Adipose tissue (tissue), 3 donors: ENCODE results near the gene IRS1. TPM values are rescaled to one million over a fixed set of nuclear protein-coding genes. Genes with fewer than 3 reads are reported as not detected.

Source experiments
- H3K27ac ChIP-seq: one replicate; pipeline ENCODE4 v1.5.1; 2013; ENCODE audit warnings: low read depth, low read length
- WGBS, 3 donors: extraction: QIAGEN DNeasy Blood & Tissue Kit; methylation state at CpG; one replicate each; pipeline ENCODE4 v1.1.7; 2013; 5-methylcytosine and 5-hydroxymethylcytosine counted together
- polyA plus RNA-seq, 3 donors: library from polyadenylated mRNA; stranded (reverse); fragments of 200-250 nt; gene quantifications; one replicate each; pipeline ENCODE4 v1.2.3, GENCODE V29; 2013
- donor health status: healthy with polysubstance abuse.
- donor health status: Bipolar disorder and iron deficiency.
- donor health status: healthy.

Gene IRS1
- polyA plus RNA-seq, 3 donors = 3.7 to 17.1 (median 6.6) TPM

- no peak overlapping the region for H3K27ac ChIP-seq
- WGBS, 3 donors = 69 to 80% (median 73%) methylated on average over 26 of the region's 26 CpGs
Observed at GRCh38 chr2:226795281-226796011, 4.2 kb downstream of the IRS1 start.

DNA sequence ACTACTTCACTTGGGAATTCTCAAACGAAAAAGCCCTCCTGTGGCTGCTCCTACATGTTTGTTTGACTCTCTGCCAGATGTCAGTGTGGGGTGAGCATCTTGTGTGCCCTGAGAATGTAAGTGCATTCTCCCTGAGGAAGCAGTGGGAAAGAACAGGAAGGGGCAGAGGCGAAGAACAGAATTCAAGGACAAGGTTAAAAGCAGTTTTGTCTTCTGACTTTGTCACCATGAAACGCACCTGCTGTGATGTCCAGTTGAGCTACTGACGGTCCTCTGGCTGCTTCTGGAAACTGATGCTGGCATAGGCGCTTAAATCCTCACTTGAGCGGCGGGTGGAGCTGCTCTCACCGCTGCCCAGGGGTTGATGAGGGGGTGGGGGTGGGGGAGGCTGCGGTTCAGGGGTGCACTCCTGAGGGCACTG lies 4.9 kb downstream of the IRS1 start:
- no peak overlapping the region for H3K27ac ChIP-seq
- 40 to 42% (median 42%) methylated on average over 9 of the region's 9 CpGs for WGBS, 3 donors

GRCh38 chr2:226794196-226794661 lies 5.4 kb downstream of the IRS1 start:
- 24 to 42% (median 35%) methylated on average over 4 of the region's 4 CpGs for WGBS, 3 donors
- H3K27ac ChIP-seq = no peak overlapping the region

DNA sequence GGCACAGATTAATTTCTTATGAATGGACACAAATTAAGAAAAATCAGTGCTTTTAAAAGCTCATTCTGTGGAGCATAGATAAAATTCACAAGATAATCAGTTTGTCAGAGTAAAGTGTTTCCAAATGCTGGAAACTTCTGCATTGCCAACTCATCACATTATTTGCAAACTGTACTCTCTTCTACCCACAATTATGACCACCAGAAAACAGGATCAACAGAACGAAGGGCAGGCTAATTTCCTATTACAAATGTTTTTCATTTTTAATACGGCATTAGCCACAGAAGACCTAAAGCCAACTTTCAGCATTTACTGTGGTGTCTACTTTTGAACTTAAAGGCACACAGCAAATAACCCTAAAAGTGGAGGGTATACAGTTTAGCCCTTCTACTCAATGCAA lies 6.0 kb downstream of the IRS1 start:
- 32 to 47% (median 35%) methylated on average over 2 of the region's 2 CpGs for WGBS, 3 donors
- H3K27ac ChIP-seq = no peak overlapping the region

- 28 to 47% (median 40%) methylated on average over 7 of the region's 7 CpGs for WGBS, 3 donors
- peak overlapping the region; percentile 3 for H3K27ac ChIP-seq
Observed at GRCh38 chr2:226792155-226792881, 7.3 kb downstream of the IRS1 start.

- WGBS, 3 donors = 0% methylated on average over 34 to 56 of the region's 56 CpGs
- H3K27ac ChIP-seq = peak overlapping the region; percentile 36
Observed at GRCh38 chr2:226791487-226792081, 8.0 kb downstream of the IRS1 start.

DNA sequence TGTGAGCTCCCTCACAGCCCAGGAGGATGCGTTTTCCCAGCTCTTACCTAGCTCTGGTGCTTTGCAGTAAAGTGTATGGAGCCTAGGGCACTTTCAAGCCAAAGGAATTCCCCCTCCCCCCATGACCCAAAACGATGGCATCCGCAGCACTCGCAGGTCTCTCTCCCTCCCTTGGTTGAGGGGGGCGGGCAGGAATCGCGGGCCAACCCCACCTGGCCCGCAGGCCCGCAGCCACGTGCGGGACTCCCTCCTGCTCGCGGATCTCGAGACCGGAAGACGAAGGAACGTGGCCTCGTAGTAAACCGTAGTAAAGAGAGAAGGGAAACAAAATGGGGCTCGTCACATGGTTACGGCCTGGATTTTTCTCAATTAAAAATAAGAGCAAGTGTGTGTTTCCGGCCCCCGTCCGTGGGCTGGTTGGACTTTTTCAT lies 8.5 kb downstream of the IRS1 start:
- WGBS, 3 donors = 1 to 3% (median 2%) methylated on average over 24 of the region's 24 CpGs
- peak overlapping the region; percentile 36 for H3K27ac ChIP-seq

DNA sequence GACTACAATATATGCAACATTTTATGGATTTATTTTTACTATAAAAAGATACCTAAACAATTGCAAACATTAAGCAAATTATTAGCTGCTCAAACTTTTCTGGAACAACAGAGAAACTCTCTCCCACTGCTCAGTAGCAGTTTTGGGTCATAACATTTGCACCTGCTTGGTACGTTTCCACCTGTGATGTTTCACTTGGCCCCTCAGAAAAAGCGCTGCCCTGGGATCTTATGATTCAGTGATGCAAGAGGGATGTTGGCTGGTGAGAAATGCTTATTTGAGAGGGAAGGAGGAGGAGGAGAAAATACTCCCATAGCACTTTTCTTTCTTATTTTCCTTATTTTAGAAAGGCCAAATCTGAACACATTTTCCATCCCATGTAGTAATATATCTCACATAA lies 9.2 kb downstream of the IRS1 start:
- WGBS, 3 donors = 50 to 87% (median 86%) methylated on average over 2 of the region's 2 CpGs
- H3K27ac ChIP-seq = no peak overlapping the region

- no peak overlapping the region for H3K27ac ChIP-seq
- 81 to 85% (median 84%) methylated on average over 1 of the region's 1 CpG for WGBS, 3 donors
Observed at GRCh38 chr2:226790011-226790410, 9.6 kb downstream of the IRS1 start.

DNA sequence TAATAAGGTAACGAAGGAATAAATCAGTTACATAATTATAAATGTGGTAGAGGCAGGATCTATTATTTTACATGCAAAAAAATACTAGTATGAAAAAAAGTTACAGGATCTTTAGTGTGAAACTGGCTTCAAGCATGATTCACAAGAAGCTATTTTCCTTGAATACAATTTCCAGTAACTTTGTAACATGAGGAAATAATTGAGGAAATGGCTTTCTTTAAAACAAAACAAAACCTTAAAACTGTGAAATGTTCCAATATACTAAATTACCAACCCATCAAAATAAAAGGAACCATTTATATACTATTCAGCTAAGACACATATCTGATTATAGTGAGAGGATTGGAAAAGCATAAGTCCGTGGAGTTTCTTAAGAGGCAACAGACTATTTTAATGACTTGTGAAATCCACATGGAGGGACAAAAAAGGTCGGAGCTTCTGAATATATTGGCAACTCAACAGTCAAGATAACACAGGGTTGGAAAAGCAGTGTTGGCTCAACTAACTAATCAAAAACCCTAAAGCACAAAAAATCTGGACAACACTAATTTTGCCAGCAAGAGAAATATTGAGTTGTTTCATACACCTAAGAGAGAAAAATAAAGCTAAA lies 10.6 kb downstream of the IRS1 start:
- 56 to 62% (median 56%) methylated on average over 3 of the region's 3 CpGs for WGBS, 3 donors
- H3K27ac ChIP-seq = no peak overlapping the region

DNA sequence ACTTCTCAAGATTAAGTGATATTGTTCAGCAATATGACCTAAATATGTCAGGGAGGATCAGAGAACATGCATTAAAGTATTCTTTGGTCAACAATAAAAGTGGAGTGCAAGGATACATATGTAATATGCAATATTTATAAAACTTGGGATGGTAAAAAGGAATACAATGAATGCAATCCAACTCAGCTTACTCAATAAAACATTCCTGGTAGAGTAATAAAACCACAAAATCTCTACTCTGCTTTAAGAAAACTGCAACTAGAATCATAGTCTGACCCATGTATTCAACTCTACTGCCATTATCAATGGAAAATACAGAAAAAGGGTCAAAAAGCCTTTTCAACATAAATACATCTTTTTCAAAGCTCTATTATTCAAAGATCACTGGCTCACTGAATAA lies 11.6 kb downstream of the IRS1 start:
- no peak overlapping the region for H3K27ac ChIP-seq

DNA sequence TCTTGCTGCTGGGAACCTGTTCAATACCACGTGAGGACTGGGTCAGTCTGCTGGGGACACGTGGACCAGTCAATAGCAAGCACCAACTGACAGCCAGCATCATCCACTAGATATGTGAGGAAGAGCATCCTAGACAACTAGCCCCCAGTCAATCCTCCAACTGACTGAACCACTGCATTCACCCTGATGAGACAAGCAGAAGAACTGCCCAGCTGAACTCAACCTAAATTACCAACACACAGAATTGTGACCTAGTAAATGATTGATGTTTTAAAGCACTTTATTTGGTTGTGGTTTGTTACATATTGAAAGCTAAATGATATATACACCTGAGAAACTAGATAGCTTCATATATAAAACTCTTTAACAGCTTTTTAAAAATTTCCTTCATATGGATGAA lies 15.7 kb downstream of the IRS1 start:
- WGBS, 3 donors = 92 to 100% (median 96%) methylated on average over 2 of the region's 2 CpGs
- no peak overlapping the region for H3K27ac ChIP-seq

DNA sequence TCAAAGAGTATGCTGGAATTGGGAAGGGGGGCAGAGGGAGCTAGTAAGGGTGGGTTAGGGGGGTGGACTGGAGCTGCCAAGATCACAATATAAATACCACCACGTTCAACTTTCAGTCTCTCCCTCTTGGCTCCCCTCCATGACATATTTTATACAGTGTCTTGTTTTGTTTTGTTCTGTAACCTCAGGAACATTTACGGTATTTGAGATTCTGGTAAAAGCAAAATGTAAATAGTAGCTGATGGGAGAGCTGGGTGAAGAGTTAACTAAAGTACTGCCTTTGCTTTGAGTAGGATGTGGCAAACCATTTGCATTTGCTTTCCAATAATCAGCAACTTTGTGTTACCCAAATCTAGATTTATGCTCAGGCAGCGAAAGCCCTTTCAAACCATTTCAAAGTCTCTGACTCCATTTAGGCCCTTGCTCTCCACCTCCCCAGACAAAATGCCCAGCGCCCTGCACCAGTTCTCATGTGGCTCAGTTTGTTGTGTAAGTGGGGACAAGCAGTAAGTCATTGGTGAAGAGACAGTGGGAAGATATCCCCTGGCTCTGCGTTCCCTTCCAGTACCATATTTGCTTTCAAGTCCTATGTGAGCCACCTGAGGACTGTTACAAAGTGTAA lies 17.4 kb downstream of the IRS1 start:
- 70 to 78% (median 73%) methylated on average over 5 of the region's 5 CpGs for WGBS, 3 donors
- H3K27ac ChIP-seq = no peak overlapping the region

GRCh38 chr2:226780431-226780830 lies 19.2 kb downstream of the IRS1 start:
- WGBS, 3 donors = 81 to 84% (median 82%) methylated on average over 1 of the region's 1 CpG
- no peak overlapping the region for H3K27ac ChIP-seq

GRCh38 chr2:226777611-226778010 lies 22.0 kb downstream of the IRS1 start:
- 81 to 87% (median 86%) methylated on average over 4 of the region's 4 CpGs for WGBS, 3 donors
- no peak overlapping the region for H3K27ac ChIP-seq

- WGBS, 3 donors = 88 to 94% (median 93%) methylated on average over 4 of the region's 4 CpGs
Observed at GRCh38 chr2:226776104-226776503, 23.5 kb downstream of the IRS1 start.

GRCh38 chr2:226775032-226775509 lies 24.5 kb downstream of the IRS1 start:
- no peak overlapping the region for H3K27ac ChIP-seq
- WGBS, 3 donors = 97 to 98% (median 98%) methylated on average over 3 of the region's 3 CpGs

More at GRCh38 chr2:226776104-226776503, 23.5 kb downstream of the IRS1 start:
- H3K27ac ChIP-seq = no peak overlapping the region

DNA sequence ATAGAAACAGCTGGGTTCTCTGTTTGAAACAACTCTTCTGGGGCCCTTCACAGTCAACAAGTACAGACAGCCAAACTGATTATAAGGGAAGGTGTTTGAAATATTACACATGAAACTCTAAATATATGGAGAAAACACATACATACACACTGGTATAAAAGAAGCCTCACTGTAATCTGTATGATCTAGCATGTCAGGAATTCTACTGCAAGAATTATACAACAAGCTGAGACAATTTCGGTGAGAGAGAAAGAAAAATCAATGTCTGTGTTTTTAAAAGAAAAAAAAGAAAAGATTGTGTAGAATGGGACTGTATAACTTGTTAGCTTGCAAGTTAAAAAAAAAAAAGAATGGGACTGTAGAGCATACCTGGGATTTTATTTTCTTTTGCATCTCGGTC lies 26.3 kb downstream of the IRS1 start:
- H3K27ac ChIP-seq = no peak overlapping the region
- WGBS, 3 donors = 64 to 76% (median 68%) methylated on average over 2 of the region's 2 CpGs
